Ovary (tissue), 9 donors: ENCODE results near the gene MROH8. TPM values are rescaled to one million over a fixed set of nuclear protein-coding genes. Genes with fewer than 3 reads are reported as not detected.

Experiments
- DNase-seq, 5 donors: peaks; one replicate each; pipeline ENCODE4 v3.0.0-alpha.2; 2019 to 2020
- H3K27ac ChIP-seq, 2 donors: fragments of 200-600 bp; one replicate each; pipeline versions ENCODE4 v1.5.1 to v1.8.0; 2019 to 2022
- H3K27me3 ChIP-seq: fragments of 200-600 bp; one replicate; pipeline ENCODE4 v1.8.0; 2022
- H3K36me3 ChIP-seq: fragments of 200-600 bp; sonication (generic); one replicate; pipeline ENCODE4 v1.5.1; 2019
- H3K4me1 ChIP-seq: one replicate; pipeline ENCODE4 v1.8.1; 2013; ENCODE audit warnings: mild to moderate bottlenecking, moderate library complexity; ENCODE audit not compliant: insufficient read depth
- H3K4me3 ChIP-seq: fragments of 200-600 bp; sonication (generic); one replicate; pipeline ENCODE4 v1.5.1; 2017
- H3K9me3 ChIP-seq, 2 donors: fragments of 200-600 bp in 1 of 2; sonication (generic) in 1 of 2; one replicate each; pipeline versions ENCODE4 v1.5.1 to v1.8.1; 2013 to 2019; ENCODE audit warnings: mild to moderate bottlenecking in 1 of 2, moderate library complexity in 1 of 2
- EP300 ChIP-seq: sonication (generic); formaldehyde crosslinking; IDR thresholded peaks from one replicate; pipeline ENCODE4 v1.6.1; 2017; ENCODE audit warnings: antibody characterized with exemption
- POLR2A ChIP-seq: fragments of 450-650 bp; IDR thresholded peaks from one replicate; pipeline ENCODE4 v1.6.1; 2017; ENCODE audit warnings: antibody characterized with exemption, mild to moderate bottlenecking, moderate library complexity
- WGBS, 3 donors: extraction: QIAGEN DNeasy Blood & Tissue Kit in 1 of 3; methylation state at CpG; one replicate each; pipeline versions ENCODE4 v1.1.5 to v1.1.7; 2013 to 2017; 5-methylcytosine and 5-hydroxymethylcytosine counted together
- intact Hi-C, 4 donors: fragments of 100-400 bp; cut with DNase I; formaldehyde crosslinking; loops; one replicate each; pipeline versions ENCODE4 v1.11.0 to v1.15.1; 2022 to 2023
- polyA plus RNA-seq, 2 donors: library from polyadenylated mRNA; stranded (reverse); fragments of 200-250 nt in 1 of 2; fragments of 350-450 nt in 1 of 2; fragmentation: Illumina TruSeq in 1 of 2; extraction: RNeasy Lipid Tissue Mini Kit (QIAGEN cat#74804) in 1 of 2; gene quantifications; one replicate each; pipeline ENCODE4 v1.2.3, GENCODE V29; 2013 to 2014
- total RNA-seq, 7 donors: library from RNA; depleted of rRNA in 2 of 7; stranded (reverse); fragments of >200 nt in 2 of 7; fragmentation: NEBNext Ultra II Directional in 3 of 7; extraction: Animal tissue kit (Norgen Biotek cat#: 25700) in 3 of 7; gene quantifications; one replicate each; pipeline versions ENCODE4 v1.1.0 to v1.2.4, GENCODE V29; 2016 to 2023
- TF ChIP-seq, protein P1 (sequence below), 3 donors: fragments of 450-650 bp in 2 of 3; fragments of 200-600 bp in 1 of 3; IDR thresholded peaks; one replicate each; pipeline versions ENCODE4 v1.5.1 to v1.8.0; 2016 to 2022; ENCODE audit warnings: antibody characterized with exemption in 3 of 3, mild to moderate bottlenecking in 1 of 3
- donor health status: DM: no; HTN: no; CAD: no; lungs with moderate emphysema.
- donor health status: DM: no; HTN: no; CAD: no.
- donor health status: Bipolar disorder and iron deficiency.
- donor health status: DM: yes; HTN: yes; CAD: no.
- donor health status: DM: no; HTN: no; CAD: no.
- donor health status: DM: yes; HTN: yes; CAD: no.

The MROH8 gene
- total and polyA plus RNA-seq, 9 donors = 2.3 to 6.4 (median 4.7) TPM

DNA sequence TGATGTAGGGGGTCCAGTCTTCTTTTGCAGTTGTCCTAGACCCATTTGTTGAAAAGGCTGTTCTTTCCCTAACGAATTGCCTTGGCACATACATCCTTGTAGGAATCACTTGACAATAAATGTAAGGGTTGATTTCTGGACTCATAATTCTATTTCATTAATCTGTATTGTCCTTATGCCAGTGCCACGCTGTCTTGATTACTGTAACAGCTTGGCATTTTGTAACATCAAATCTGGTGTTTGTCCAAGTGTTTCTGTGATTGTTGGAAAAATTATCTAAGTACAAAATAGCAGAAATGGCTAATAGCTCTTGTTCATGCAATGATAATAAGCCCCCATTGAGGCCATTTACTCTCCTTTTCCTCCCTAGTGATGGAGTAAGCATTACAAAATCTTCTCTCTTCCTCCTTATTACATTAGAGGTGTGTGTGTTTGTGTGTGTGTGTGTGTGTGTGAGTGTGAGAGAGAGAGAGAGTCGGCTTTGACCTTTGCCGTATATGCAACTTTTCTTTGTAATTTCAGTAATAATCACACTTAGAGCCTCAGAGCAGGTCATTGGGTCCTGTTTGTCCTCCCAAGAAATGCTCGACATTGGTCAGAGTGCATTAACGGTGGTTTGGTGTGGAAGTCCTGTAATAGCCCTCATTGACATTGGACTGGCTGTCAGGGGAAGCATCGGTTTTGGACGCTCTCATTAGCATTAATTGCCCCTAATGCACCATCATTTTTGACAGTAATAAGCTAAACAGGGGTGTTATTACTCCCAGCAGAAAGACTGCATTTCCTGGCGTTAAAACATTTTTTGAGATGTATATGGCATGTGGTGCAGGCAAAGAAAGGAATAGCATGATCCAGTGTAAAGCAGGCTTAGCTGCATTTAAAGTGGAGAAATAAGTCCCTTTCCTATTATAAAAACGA lies 40.7 kb upstream of the MROH8 start:
- 54 to 69% (median 58%) methylated on average over 10 of the region's 10 CpGs for WGBS, 3 donors
- H3K27ac ChIP-seq = no peak overlapping the region
- no peak for TF ChIP-seq EP300
- TF ChIP-seq, protein P1, sequence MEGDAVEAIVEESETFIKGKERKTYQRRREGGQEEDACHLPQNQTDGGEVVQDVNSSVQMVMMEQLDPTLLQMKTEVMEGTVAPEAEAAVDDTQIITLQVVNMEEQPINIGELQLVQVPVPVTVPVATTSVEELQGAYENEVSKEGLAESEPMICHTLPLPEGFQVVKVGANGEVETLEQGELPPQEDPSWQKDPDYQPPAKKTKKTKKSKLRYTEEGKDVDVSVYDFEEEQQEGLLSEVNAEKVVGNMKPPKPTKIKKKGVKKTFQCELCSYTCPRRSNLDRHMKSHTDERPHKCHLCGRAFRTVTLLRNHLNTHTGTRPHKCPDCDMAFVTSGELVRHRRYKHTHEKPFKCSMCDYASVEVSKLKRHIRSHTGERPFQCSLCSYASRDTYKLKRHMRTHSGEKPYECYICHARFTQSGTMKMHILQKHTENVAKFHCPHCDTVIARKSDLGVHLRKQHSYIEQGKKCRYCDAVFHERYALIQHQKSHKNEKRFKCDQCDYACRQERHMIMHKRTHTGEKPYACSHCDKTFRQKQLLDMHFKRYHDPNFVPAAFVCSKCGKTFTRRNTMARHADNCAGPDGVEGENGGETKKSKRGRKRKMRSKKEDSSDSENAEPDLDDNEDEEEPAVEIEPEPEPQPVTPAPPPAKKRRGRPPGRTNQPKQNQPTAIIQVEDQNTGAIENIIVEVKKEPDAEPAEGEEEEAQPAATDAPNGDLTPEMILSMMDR (IDR thresholded peaks at IDR 0.05) = no peak
- no peak for TF ChIP-seq POLR2A
- H3K27me3 ChIP-seq = no peaks in the 10 kb centered on the region
- intact Hi-C loops = no loop called here
- no peaks in the 10 kb centered on the region for H3K4me1 ChIP-seq
- no peak overlapping the region for H3K4me3 ChIP-seq
- H3K9me3 ChIP-seq = no peaks in the 10 kb centered on the region
- DNase-seq = no peak
- H3K36me3 ChIP-seq = no peaks in the 10 kb centered on the region

DNA sequence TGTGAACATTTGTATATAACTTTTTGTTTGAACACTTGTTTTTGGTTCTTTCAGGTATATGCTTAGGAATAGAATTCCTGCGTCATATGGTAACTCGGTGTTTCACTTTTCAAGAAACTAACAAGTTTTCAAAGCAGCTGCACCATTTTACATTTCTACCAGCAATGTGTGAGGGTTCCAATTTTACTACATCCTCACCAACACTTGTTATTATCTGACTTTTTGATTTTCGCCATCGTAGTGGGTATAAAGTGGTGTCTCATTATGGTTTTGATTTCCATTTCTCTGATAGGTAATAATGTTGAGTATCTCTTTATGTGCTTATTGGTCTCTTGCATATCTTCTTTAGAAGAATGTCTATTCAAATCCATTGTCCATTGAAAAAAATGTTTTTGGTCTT lies 39.6 kb upstream of the MROH8 start:
- H3K27me3 ChIP-seq = no peaks in the 10 kb centered on the region
- no peak overlapping the region for H3K27ac ChIP-seq
- DNase-seq = no peak
- no peaks in the 10 kb centered on the region for H3K4me1 ChIP-seq
- TF ChIP-seq POLR2A (no peak), EP300 (no peak)
- TF ChIP-seq, protein P1 (IDR thresholded peaks at IDR 0.05) = no peak
- H3K9me3 ChIP-seq = no peaks in the 10 kb centered on the region
- 72 to 75% (median 74%) methylated on average over 4 of the region's 4 CpGs for WGBS, 3 donors
- no peak overlapping the region for H3K4me3 ChIP-seq
- no peaks in the 10 kb centered on the region for H3K36me3 ChIP-seq
- intact Hi-C loops = no loop called here

DNA sequence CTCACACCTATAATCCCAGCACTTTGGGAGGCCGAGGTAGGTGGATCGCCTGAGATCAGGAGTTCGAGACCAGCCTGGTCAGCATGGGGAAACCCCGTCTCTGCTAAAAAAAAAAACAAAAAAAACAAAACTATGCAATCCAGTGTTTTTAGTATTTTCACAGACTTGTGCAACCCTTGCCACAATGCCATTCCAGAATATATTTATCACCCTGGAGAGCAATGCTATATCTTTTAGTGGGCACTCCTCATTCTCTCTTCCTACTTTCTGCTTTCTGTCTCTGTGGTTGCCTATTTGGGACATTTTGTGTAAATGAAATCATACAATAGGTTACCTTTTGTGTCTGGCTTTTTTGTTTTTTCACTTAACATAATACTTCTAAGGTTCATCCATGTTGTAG lies 39.1 kb upstream of the MROH8 start:
- Histone ChIP-seq H3K4me3 (no peak overlapping the region), H3K27ac (no peak overlapping the region), H3K9me3 (no peaks in the 10 kb centered on the region), H3K4me1 (no peaks in the 10 kb centered on the region), H3K27me3 (no peaks in the 10 kb centered on the region), H3K36me3 (no peaks in the 10 kb centered on the region)
- DNase-seq = no peak
- 95 to 99% (median 95%) methylated on average over 4 of the region's 4 CpGs for WGBS, 3 donors
- TF ChIP-seq, protein P1 (IDR thresholded peaks at IDR 0.05) = no peak
- TF ChIP-seq POLR2A = no peak
- no peak for TF ChIP-seq EP300
- intact Hi-C loops = no loop called here

DNA sequence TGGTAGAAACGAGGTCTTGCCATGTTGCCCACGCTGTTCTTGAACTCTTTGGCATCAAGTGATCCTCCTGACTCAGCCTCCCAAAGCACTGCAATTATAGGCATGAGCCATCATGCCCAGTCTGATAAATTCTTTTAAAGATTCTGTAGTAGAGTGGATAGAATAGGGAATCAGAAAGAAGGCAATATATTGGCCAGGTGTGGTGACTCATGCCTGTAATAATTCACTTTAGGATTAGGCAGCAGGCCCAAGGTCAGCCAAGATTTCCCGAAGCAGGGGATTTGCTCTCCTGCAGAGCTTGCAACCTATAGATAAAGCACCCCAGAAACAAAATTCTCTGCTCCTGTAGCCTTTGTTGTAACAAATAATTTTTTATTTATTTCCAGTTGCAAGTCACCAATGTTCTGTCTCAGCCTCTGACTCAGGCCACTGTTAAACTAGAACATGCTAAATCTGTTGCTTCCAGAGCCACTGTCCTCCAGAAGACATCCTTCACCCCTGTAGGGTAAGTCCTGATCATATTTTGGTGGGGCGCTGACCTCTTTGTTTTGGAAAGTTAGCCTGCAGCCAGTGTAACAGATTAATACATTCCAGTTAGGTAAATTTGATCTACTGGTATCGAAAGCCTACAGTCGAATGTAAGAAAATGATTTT lies 30.4 kb upstream of the MROH8 start:
- intact Hi-C loops = loop anchor here in 1 of 4 donors (10.0 kb wide), 1 partner anchor 175 kb away; no protein-coding TSS in a partner anchor
- H3K4me3 ChIP-seq = no peak overlapping the region
- no peak for DNase-seq
- WGBS, 3 donors = 45 to 56% (median 53%) methylated on average over 6 of the region's 6 CpGs
- no peak overlapping the region for H3K27ac ChIP-seq
- H3K36me3 ChIP-seq = no peaks in the 10 kb centered on the region
- TF ChIP-seq POLR2A = no peak
- no peak for TF ChIP-seq EP300
- TF ChIP-seq, protein P1 (IDR thresholded peaks at IDR 0.05) = no peak
- H3K27me3 ChIP-seq = no peaks in the 10 kb centered on the region
- peaks cover 3% of the 10 kb centered on the region for H3K4me1 ChIP-seq
- H3K9me3 ChIP-seq = no peaks in the 10 kb centered on the region
